ENCODE data around the gene PCCA.
"Not testable (repeated sequence)": the region's sequence is repeated elsewhere in the genome, so short reads cannot be mapped to it uniquely, and the experiment has no call there.

GRCh38 chr13:100099117-100099445 lies 10.2 kb downstream of the PCCA start:
- not testable (repeated sequence) for TF ChIP-seq MYC (IDR thresholded peaks at IDR 0.05; ENCODE audit: low read depth, low read length); CTCF (IDR thresholded peaks at IDR 0.05; ENCODE audit: extremely low read depth in 1 of 2, insufficient read depth in 1 of 2, low read depth in 1 of 2, low read length in 2 of 2); POLR2A (IDR thresholded peaks at IDR 0.05; ENCODE audit: low read depth, low read length); POLR2AphosphoS5 (IDR thresholded peaks at IDR 0.05; ENCODE audit: insufficient read depth, low read depth, low read length); JUN (IDR thresholded peaks at IDR 0.05; ENCODE audit: borderline replicate concordance, insufficient read depth, insufficient read length, low read depth)
